Putamen (tissue), 1 donor: ENCODE data around the gene CPN2.

ENCODE experiments used
- DNase-seq: peaks from one replicate; pipeline ENCODE4 v3.0.0-alpha.2; 2016; ENCODE audit warnings: low spot score

Gene CPN2

DNA sequence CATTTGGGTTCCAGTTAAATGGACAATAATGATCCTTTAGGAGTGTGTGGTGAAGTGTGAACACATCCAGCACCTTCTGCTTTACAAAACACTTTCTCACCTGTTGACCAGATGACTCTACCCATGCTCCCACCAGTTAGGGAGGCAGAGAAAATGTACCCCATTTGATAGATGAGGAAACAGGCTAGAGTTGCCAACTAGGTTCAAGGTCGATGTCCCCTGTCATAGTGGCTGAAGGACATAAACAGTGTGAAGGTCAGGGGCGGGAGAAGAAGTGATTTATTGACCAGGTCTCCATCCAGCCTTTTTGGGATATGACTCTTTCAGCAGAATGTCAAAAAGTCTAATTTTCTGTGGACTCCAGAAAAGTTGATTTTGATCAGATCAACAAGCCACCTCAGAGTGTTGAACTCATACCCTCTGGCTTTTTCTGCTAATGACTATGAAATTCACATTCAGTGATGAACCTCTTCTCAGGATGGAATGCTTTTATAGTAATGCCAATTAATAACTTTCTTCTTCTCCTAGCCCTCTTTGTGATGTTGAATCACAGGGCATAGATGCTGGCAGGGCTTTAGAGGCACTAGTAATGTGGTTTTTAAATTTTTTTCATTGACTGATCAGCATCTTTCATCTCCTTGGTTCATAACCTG, 57.5 kb downstream of the CPN2 start:
- no peak for DNase-seq

DNA sequence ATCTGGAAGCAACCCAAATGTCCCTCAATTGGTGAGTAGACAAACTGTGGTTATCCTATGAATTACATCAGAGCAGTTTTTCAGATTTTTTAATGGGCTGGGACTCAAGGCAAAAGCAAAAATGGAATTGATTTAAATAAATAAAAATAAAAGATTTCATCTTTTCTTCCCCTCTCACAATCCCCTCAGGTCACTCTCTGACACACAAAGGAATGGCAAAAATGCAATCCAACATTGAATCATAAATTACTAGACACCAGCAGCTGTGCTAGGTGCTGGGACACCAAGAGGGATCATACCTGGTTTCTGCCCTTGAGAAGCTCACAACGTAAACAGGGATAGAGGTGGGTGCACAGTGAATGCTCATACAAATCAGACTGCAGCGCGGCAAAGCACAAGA, 58.8 kb downstream of the CPN2 start:
- DNase-seq: no peak
